ENCODE data around the gene MAPK8. TPM values are rescaled to one million over a fixed set of nuclear protein-coding genes. Genes with fewer than 3 reads are reported as not detected.

The MAPK8 gene
- total RNA-seq, 1 experiment from 2014 or later, result 55.7 TPM

DNA sequence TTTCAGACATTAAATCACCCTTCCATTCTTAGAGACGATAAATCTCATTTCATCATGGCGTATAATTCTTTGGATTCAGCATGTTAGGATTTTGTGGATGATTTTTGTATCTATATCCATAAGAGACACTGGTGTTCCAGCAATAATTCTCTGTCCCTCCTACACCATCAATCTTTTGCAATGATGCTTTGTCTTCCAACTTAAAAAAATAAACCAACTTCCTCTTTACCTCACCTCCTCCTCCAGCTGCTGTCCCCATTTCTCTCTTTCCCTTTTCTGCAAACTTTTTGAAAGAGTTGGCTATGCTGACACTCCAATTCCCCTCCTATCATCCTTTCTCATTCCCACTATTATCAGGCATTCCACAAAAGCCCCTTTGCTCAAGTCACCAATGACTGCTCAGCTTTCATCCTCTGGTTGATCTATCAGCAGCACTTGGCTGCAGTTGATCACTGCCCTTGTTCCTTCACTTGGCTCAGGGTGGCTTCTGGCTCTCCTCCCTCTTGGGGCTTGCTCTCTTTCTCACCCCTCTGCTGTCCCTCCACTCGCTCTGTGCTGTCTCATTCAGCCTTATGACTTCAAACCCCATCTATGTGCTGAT, 168.4 kb downstream of the MAPK8 start:
- CTCF ChIA-PET, result no interaction called here
- no peak for DNase-seq
- peaks cover 57% of the 10 kb centered on the region for H3K27me3 Mint-ChIP-seq (ENCODE audit: unreplicated experiment)
- TF ChIP-seq CTCF (IDR thresholded peaks at IDR 0.05; ENCODE audit: unreplicated experiment), result no peak
- no peaks in the 10 kb centered on the region for H3K36me3 Mint-ChIP-seq (ENCODE audit: insufficient read depth, unreplicated experiment)
- intact Hi-C loops (cut with micrococcal nuclease; ENCODE audit: unreplicated experiment), result no loop called here
- no peaks in the 10 kb centered on the region for H3K4me1 Mint-ChIP-seq (ENCODE audit: low read depth, unreplicated experiment)
- H3K9me3 Mint-ChIP-seq (ENCODE audit: low read depth, unreplicated experiment), result peaks cover 2% of the 10 kb centered on the region
- BruUV-seq (replicated peaks), result no TSS peak
- H3K27ac Mint-ChIP-seq (ENCODE audit: unreplicated experiment), result no peak overlapping the region
- H3K4me3 Mint-ChIP-seq (ENCODE audit: low read depth, unreplicated experiment), result no peak overlapping the region

DNA sequence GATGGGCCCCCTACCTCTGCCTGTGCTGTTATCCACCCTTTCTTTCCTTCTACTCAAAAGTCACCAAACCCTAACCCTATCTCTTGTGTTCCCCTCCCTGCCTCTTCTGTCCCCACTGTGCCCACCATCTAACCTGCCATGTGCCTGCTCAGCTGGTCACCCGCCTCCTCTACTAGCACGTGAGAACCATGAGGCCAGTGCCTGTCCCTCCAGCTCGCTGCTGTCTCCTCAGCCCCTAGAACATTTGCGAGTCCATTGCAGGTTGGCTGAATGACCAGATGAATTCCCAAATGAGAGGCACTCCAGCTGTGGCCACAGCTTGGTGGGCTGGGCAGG, 169.4 kb downstream of the MAPK8 start:
- H3K36me3 Mint-ChIP-seq (ENCODE audit: insufficient read depth, unreplicated experiment), result no peaks in the 10 kb centered on the region
- no peaks in the 10 kb centered on the region for H3K4me1 Mint-ChIP-seq (ENCODE audit: low read depth, unreplicated experiment)
- H3K27ac Mint-ChIP-seq (ENCODE audit: unreplicated experiment), result no peak overlapping the region
- intact Hi-C loops (cut with micrococcal nuclease; ENCODE audit: unreplicated experiment), result no loop called here
- BruUV-seq (replicated peaks), result no TSS peak
- H3K9me3 Mint-ChIP-seq (ENCODE audit: low read depth, unreplicated experiment), result peaks cover 2% of the 10 kb centered on the region
- no peak for TF ChIP-seq CTCF (IDR thresholded peaks at IDR 0.05; ENCODE audit: unreplicated experiment)
- no peak overlapping the region for H3K4me3 Mint-ChIP-seq (ENCODE audit: low read depth, unreplicated experiment)
- CTCF ChIA-PET, result interaction anchor here (0.6 kb wide), 1 partner anchor 8 kb away, joined by 3 read pairs; no protein-coding TSS in a partner anchor
- H3K27me3 Mint-ChIP-seq (ENCODE audit: unreplicated experiment), result peaks cover 62% of the 10 kb centered on the region
- DNase-seq, result no peak

DNA sequence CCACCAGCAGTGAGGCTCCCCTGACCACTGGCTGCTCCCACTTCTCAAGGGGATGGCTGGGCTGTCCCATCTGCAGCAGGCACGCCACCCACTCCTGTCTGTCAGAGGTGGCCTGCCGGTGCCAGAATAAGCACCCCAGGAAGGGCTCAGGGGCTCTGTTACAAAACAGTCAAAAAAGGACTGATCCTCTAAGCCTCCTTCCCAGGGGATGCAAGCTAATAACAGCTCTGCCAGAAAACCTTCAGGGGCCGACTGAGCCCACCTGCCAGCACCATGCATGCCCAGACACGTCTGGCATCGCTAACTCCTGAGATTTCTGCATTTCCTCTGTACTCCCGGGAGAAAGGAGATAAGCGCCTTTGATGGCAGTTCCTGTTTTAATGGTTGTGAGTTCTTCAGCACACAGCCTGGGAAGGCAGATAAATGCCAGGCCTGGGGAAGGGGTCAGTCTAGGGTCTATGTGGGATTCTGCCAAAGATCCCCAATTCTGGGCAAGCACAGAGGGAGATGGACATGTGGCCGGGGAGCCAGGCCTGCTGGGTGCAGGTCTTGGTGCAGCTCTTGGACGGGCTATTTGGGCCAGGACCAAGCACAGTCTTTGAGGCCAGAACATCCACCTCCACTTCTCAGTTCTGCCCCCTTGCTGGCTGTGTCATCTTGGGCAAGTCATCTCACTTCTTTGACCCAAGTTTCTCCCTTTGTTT, 170.0 kb downstream of the MAPK8 start:
- CTCF ChIA-PET, result no interaction called here

DNA sequence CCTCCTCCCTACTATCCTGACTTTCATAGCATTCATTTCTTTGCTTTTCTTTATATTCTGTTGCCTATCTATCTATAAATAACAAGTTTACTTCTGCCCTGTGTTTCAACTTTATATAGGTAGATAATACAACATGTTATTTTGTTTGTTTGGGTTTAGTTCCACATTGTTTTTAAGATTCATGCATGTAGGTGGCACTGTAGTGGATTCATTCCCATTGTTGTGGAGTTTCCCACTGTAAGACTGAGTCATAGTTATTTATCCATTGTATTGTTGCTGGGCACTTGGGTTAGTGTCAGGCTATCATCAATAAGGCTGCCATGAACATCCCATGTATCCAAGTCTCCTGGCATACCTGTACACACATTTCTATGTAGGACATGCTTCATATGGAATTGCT, 170.7 kb downstream of the MAPK8 start:
- Mint-ChIP-seq H3K27ac (ENCODE audit: unreplicated experiment) (no peak overlapping the region), H3K4me1 (ENCODE audit: low read depth, unreplicated experiment) (no peaks in the 10 kb centered on the region), H3K27me3 (ENCODE audit: unreplicated experiment) (peaks cover 62% of the 10 kb centered on the region), H3K4me3 (ENCODE audit: low read depth, unreplicated experiment) (no peak overlapping the region), H3K36me3 (ENCODE audit: insufficient read depth, unreplicated experiment) (no peaks in the 10 kb centered on the region), H3K9me3 (ENCODE audit: low read depth, unreplicated experiment) (no peaks in the 10 kb centered on the region)
- intact Hi-C loops (cut with micrococcal nuclease; ENCODE audit: unreplicated experiment), result no loop called here
- no TSS peak for BruUV-seq (replicated peaks)
- no peak for DNase-seq
- CTCF ChIA-PET, result no interaction called here
- no peak for TF ChIP-seq CTCF (IDR thresholded peaks at IDR 0.05; ENCODE audit: unreplicated experiment)

More for the DNA sequence above, 170.0 kb downstream of the MAPK8 start:
- Mint-ChIP-seq H3K4me3 (ENCODE audit: low read depth, unreplicated experiment) (no peak overlapping the region), H3K9me3 (ENCODE audit: low read depth, unreplicated experiment) (peaks cover 2% of the 10 kb centered on the region), H3K27me3 (ENCODE audit: unreplicated experiment) (peaks cover 62% of the 10 kb centered on the region), H3K27ac (ENCODE audit: unreplicated experiment) (no peak overlapping the region), H3K36me3 (ENCODE audit: insufficient read depth, unreplicated experiment) (no peaks in the 10 kb centered on the region), H3K4me1 (ENCODE audit: low read depth, unreplicated experiment) (no peaks in the 10 kb centered on the region)
- DNase-seq, result no peak
- TF ChIP-seq CTCF (IDR thresholded peaks at IDR 0.05; ENCODE audit: unreplicated experiment), result no peak
- intact Hi-C loops (cut with micrococcal nuclease; ENCODE audit: unreplicated experiment), result no loop called here
- BruUV-seq (replicated peaks), result no TSS peak
